HepG2 (cell line): ENCODE data around the gene SH2D3A. TPM values are rescaled to one million over a fixed set of nuclear protein-coding genes. Genes with fewer than 3 reads are reported as not detected.

Source experiments
- ATAC-seq: fragments of 200-7000 bp; cut with Tn5 transposase; 3 replicates; pipeline ENCODE4 v1.9.1; 2020; ENCODE audit warnings: mild to moderate bottlenecking, moderate library complexity
- BruUV-seq: library from RNA; stranded (reverse); fragments of 400-500 nt; replicated peaks from 2 replicates; lab custom pipeline; 2021; lab: Mats Ljungman, UMichigan
- CTCF ChIA-PET: fragments of 300-600 bp; formaldehyde crosslinking; extraction: SDS; loops from one replicate; lab custom pipeline; 2021; ENCODE audit warnings: low total read pairs, inconsistent platforms, low intra/inter-chr PET ratio; lab: Yijun Ruan, JAX
- POLR2A ChIA-PET: fragments of 350-600 bp; sonication (Branson Sonifier 250); formaldehyde crosslinking; loops from one replicate; lab custom pipeline; 2020; ENCODE audit warnings: antibody characterized with exemption, inconsistent platforms; lab: Yijun Ruan, JAX
- DNase-seq: peaks from one replicate; pipeline ENCODE4 v3.0.0-alpha.2; 2015; ENCODE audit warnings: low spot score
- FAIRE-seq: peaks from 3 replicates; lab custom pipeline; 2011; peaks lifted over from hg19 to GRCh38; lab: Jason Lieb, UNC
- H2AFZ ChIP-seq: one replicate; pipeline ENCODE4 v1.6.1; 2011; ENCODE audit warnings: low read length, inconsistent platforms
- H3K27ac ChIP-seq: fragments of 300-600 bp; 3 replicates; pipeline ENCODE4 v1.8.0; 2011; ENCODE audit warnings: mixed run types, mild to moderate bottlenecking, mixed read lengths, low read length, inconsistent platforms; ENCODE audit not compliant: insufficient read depth; ENCODE audit errors: extremely low read length
- H3K27me3 ChIP-seq, 2 experiments: fragments of 200-600 bp in 1 of 2; 2 replicates in 1 of 2; 3 replicates in 1 of 2; pipeline versions ENCODE4 v1.6.0 to v1.8.0; 2011; ENCODE audit warnings: low read length in 2 of 2, mild to moderate bottlenecking in 2 of 2, moderate library complexity in 2 of 2, inconsistent platforms in 1 of 2; ENCODE audit not compliant: insufficient read depth in 2 of 2, control insufficient read depth in 1 of 2
- H3K36me3 ChIP-seq, 2 experiments: fragments of 200-600 bp in 1 of 2; replicated peaks in 1 of 2; 2 replicates in 1 of 2; 3 replicates in 1 of 2; pipeline versions ENCODE4 v1.5.1 to v1.8.0; 2011; ENCODE audit warnings: low read length in 2 of 2, inconsistent platforms in 1 of 2; ENCODE audit not compliant: insufficient read depth in 2 of 2, control insufficient read depth in 1 of 2
- H3K4me1 ChIP-seq: 2 replicates; pipeline ENCODE4 v1.5.1; 2012; ENCODE audit warnings: low read length, inconsistent platforms; ENCODE audit not compliant: insufficient read depth
- H3K4me2 ChIP-seq: 2 replicates; pipeline ENCODE4 v1.6.0; 2011; ENCODE audit warnings: low read depth, low read length, inconsistent platforms
- H3K4me3 ChIP-seq, 3 experiments: fragments of 200-600 bp in 1 of 3; sonication (generic), shearing (Covaris generic) in 1 of 3; replicated peaks in 1 of 3; 2 replicates each; pipeline ENCODE4 v1.5.1; 2011 to 2016; ENCODE audit warnings: low read length in 3 of 3, inconsistent platforms in 2 of 3, low read depth in 2 of 3, mild to moderate bottlenecking in 2 of 3, control low read depth in 1 of 3, mixed read lengths in 1 of 3; ENCODE audit not compliant: insufficient read depth in 1 of 3
- H3K79me2 ChIP-seq: one replicate; pipeline ENCODE4 v1.6.1; 2011; ENCODE audit warnings: low read length, inconsistent platforms; ENCODE audit not compliant: insufficient read depth
- H3K9ac ChIP-seq: 2 replicates; pipeline ENCODE4 v1.6.0; 2011; ENCODE audit warnings: mild to moderate bottlenecking, low read depth, low read length, inconsistent platforms; ENCODE audit not compliant: insufficient read depth
- H3K9me3 ChIP-seq: 2 replicates; pipeline ENCODE4 v1.5.1; 2012; ENCODE audit warnings: mild to moderate bottlenecking, low read length
- H4K20me1 ChIP-seq: 2 replicates; pipeline ENCODE4 v1.6.0; 2011; ENCODE audit warnings: inconsistent platforms, mild to moderate bottlenecking, low read length, moderate library complexity; ENCODE audit not compliant: insufficient read depth
- ELF4 ChIP-seq: sonication (generic); formaldehyde crosslinking; IDR thresholded peaks from 2 replicates; pipeline ENCODE4 v1.5.0; 2020; ENCODE audit warnings: missing genetic modification reagents, mild to moderate bottlenecking, moderate library complexity, borderline replicate concordance
- FIP1L1 ChIP-seq: fragments of 200-400 bp; formaldehyde crosslinking; IDR thresholded peaks from 2 replicates; pipeline ENCODE4 v1.6.1; 2018; ENCODE audit warnings: low read depth, mild to moderate bottlenecking, low read length, moderate library complexity, borderline replicate concordance; ENCODE audit not compliant: insufficient read depth
- KAT8 ChIP-seq: IDR thresholded peaks from 2 replicates; pipeline ENCODE4 v1.6.1; 2016; ENCODE audit warnings: missing genetic modification reagents, missing compliant biosample characterization
- KLF13 ChIP-seq: sonication (generic); formaldehyde crosslinking; IDR thresholded peaks from 2 replicates; pipeline ENCODE4 v1.4.0; 2020; ENCODE audit warnings: mild to moderate bottlenecking, missing genetic modification reagents
- PRPF4 ChIP-seq: fragments of 200-400 bp; formaldehyde crosslinking; IDR thresholded peaks from 2 replicates; pipeline ENCODE4 v1.6.1; 2016; ENCODE audit warnings: low read length, low read depth; ENCODE audit not compliant: poor library complexity, severe bottlenecking
- ZBTB26 ChIP-seq: IDR thresholded peaks from 2 replicates; pipeline ENCODE4 v1.6.1; 2016; ENCODE audit warnings: missing compliant biosample characterization, missing genetic modification reagents, borderline replicate concordance
- ZNF562 ChIP-seq: sonication (generic); formaldehyde crosslinking; IDR thresholded peaks from 2 replicates; pipeline ENCODE4 v1.8.0; 2022; ENCODE audit warnings: missing genetic modification reagents, borderline replicate concordance
- ZNF768 ChIP-seq: sonication (generic); formaldehyde crosslinking; IDR thresholded peaks from 2 replicates; pipeline ENCODE4 v1.4.0; 2020; ENCODE audit warnings: missing genetic modification reagents
- WGBS: methylation state at CpG from one replicate; pipeline ENCODE4 v1.1.6; 2017; ENCODE audit warnings: low lambda C conversion rate; 5-methylcytosine and 5-hydroxymethylcytosine counted together
- in situ Hi-C: cut with HindIII; loops from 2 replicates; pipeline ENCODE4 v1.10.0; 2017; ENCODE audit warnings: low pct_unique_long_range_greater_than_20kb; ENCODE audit not compliant: extremely low pct_ligation_motif_present
- intact Hi-C: fragments of 100-400 bp; cut with micrococcal nuclease; formaldehyde crosslinking; loops from one replicate; pipeline ENCODE4 v1.10.0; 2022; ENCODE audit not compliant: unreplicated experiment
- polyA plus RNA-seq, 8 experiments: library from polyadenylated mRNA; depleted of rRNA in 3 of 8; stranded (reverse) in 7 of 8; unstranded in 1 of 8; fragments of >200 nt; fragmentation: Illumina TruSeq in 4 of 8; extraction: Trizol in 4 of 8; gene quantifications; 2 replicates each; pipeline versions ENCODE4 v1.2.1 to v1.2.3, GENCODE V29; 2011 to 2016; ENCODE audit warnings: low read depth in 4 of 8, missing spikeins in 1 of 8, mixed read lengths in 1 of 8; ENCODE audit not compliant: insufficient read depth in 1 of 8
- total RNA-seq, 5 experiments: library from RNA; depleted of rRNA; stranded (reverse); fragments of >200 nt; fragmentation: Illumina TruSeq; extraction: Trizol; gene quantifications; 2 replicates each; pipeline ENCODE4 v1.2.3, GENCODE V29; 2016; ENCODE audit warnings: low read depth in 1 of 5
- TF ChIP-seq, protein P1 (sequence below): sonication (generic); formaldehyde crosslinking; IDR thresholded peaks from 2 replicates; pipeline ENCODE4 v1.4.0; 2020; ENCODE audit warnings: mild to moderate bottlenecking, missing genetic modification reagents, borderline replicate concordance
- TF ChIP-seq, protein P2 (sequence below): sonication (generic); formaldehyde crosslinking; IDR thresholded peaks from 2 replicates; pipeline ENCODE4 v1.8.1; 2023; ENCODE audit warnings: missing genetic modification reagents, mild to moderate bottlenecking, borderline replicate concordance

SH2D3A gene
- total and polyA plus RNA-seq, 2 of the 13 experiments (the other 11 are each of a cell fraction or from before 2014, with no cell fraction given): 1.0 to 2.2 TPM

GRCh38 chr19:6753178-6754031, 13.8 kb downstream of the SH2D3A start (continued):
- TF ChIP-seq, protein P1, sequence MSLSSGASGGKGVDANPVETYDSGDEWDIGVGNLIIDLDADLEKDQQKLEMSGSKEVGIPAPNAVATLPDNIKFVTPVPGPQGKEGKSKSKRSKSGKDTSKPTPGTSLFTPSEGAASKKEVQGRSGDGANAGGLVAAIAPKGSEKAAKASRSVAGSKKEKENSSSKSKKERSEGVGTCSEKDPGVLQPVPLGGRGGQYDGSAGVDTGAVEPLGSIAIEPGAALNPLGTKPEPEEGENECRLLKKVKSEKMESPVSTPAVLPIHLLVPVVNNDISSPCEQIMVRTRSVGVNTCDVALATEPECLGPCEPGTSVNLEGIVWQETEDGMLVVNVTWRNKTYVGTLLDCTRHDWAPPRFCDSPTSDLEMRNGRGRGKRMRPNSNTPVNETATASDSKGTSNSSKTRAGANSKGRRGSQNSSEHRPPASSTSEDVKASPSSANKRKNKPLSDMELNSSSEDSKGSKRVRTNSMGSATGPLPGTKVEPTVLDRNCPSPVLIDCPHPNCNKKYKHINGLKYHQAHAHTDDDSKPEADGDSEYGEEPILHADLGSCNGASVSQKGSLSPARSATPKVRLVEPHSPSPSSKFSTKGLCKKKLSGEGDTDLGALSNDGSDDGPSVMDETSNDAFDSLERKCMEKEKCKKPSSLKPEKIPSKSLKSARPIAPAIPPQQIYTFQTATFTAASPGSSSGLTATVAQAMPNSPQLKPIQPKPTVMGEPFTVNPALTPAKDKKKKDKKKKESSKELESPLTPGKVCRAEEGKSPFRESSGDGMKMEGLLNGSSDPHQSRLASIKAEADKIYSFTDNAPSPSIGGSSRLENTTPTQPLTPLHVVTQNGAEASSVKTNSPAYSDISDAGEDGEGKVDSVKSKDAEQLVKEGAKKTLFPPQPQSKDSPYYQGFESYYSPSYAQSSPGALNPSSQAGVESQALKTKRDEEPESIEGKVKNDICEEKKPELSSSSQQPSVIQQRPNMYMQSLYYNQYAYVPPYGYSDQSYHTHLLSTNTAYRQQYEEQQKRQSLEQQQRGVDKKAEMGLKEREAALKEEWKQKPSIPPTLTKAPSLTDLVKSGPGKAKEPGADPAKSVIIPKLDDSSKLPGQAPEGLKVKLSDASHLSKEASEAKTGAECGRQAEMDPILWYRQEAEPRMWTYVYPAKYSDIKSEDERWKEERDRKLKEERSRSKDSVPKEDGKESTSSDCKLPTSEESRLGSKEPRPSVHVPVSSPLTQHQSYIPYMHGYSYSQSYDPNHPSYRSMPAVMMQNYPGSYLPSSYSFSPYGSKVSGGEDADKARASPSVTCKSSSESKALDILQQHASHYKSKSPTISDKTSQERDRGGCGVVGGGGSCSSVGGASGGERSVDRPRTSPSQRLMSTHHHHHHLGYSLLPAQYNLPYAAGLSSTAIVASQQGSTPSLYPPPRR (CRISPR knock-in tag): peak; percentile 81; the same call in 1 of the 2 replicates

- Histone ChIP-seq H3K4me1 (peaks cover 34% of the 10 kb centered on the region), H3K4me2 (peak overlapping the region; percentile 82), H2AFZ (no peak overlapping the region), H4K20me1 (no peaks in the 10 kb centered on the region), H3K4me3 (peak overlapping the region; percentile 55 to 82 (median 75)), H3K9me3 (no peaks in the 10 kb centered on the region), H3K79me2 (no peaks in the 10 kb centered on the region), H3K36me3 (peaks cover 8 to 25% of the 10 kb centered on the region in 2 experiments), H3K27ac (peak overlapping the region; percentile 95), H3K9ac (peak overlapping the region; percentile 80), H3K27me3 (no peaks in the 10 kb centered on the region)
- FAIRE-seq: peak; percentile 75
- ATAC-seq: peak; percentile 69
- CTCF ChIA-PET: interaction anchor here (3.2 kb wide), 1 partner anchor 14 kb away, joined by 25 read pairs; the partner anchor contains the start of genes GPR108 and TRIP10
- in situ Hi-C loops (no loop called here), intact Hi-C loops (loop anchor here (1.0 to 5.0 kb wide), 3 partner anchors 14 to 110 kb away; partner anchors contain the start of gene C3)
- peak; percentile 80 for DNase-seq
- TSS peak; percentile 83 for BruUV-seq
- WGBS: 17% methylated on average over 7 of the region's 50 CpGs
- POLR2A ChIA-PET: interaction anchor here (0.6 to 3.9 kb wide), 20 partner anchors 9 to 646 kb away, joined by 3 to 89 read pairs (median 6); partner anchors contain the start of genes C3, GPR108, TRIP10 and ZNF557
- TF ChIP-seq ZNF562 (CRISPR knock-in tag): no peak
- TF ChIP-seq KAT8 (CRISPR knock-in tag): 0 out of 2 replicates have a peak, but pooled peaks have one; percentile 37
- TF ChIP-seq KLF13 (CRISPR knock-in tag): no peak
- TF ChIP-seq, protein P2, sequence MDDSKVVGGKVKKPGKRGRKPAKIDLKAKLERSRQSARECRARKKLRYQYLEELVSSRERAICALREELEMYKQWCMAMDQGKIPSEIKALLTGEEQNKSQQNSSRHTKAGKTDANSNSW (CRISPR knock-in tag): no peak
- TF ChIP-seq ELF4: no peak
- TF ChIP-seq FIP1L1: no peak
- no peak for TF ChIP-seq ZNF768 (CRISPR knock-in tag)
- no peak for TF ChIP-seq PRPF4
- TF ChIP-seq ZBTB26 (CRISPR knock-in tag): no peak; the same call in 1 of the 2 replicates
Observed at GRCh38 chr19:6752256-6753177, 14.7 kb downstream of the SH2D3A start.
